SK-N-MC (cell line): ENCODE results near the gene ETDA.
"Not testable (repeated sequence)": the region's sequence is repeated elsewhere in the genome, so short reads cannot be mapped to it uniquely, and the experiment has no call there.

Source experiments
- EZH2 ChIP-seq: fragments of 200-600 bp; sonication (generic); IDR thresholded peaks from one replicate; pipeline ENCODE4 v1.6.1; 2017; ENCODE audit warnings: antibody characterized with exemption
- POLR2AphosphoS5 ChIP-seq: IDR thresholded peaks from 2 replicates; pipeline ENCODE4 v1.6.1; 2012; ENCODE audit warnings: mild to moderate bottlenecking, low read depth, low read length, borderline replicate concordance

- not testable (repeated sequence) for TF ChIP-seq EZH2, POLR2AphosphoS5
Measured at GRCh38 chrX:135260976-135261375, 9.1 kb downstream of the ETDA start.
